ENCODE data around the gene TOM1. TPM values are rescaled to one million over a fixed set of nuclear protein-coding genes. Genes with fewer than 3 reads are reported as not detected.
A peak's percentile ranks its signal among the peaks of the same experiment; 100 is the strongest.

TOM1 gene
- total and polyA plus RNA-seq, 2 of the 13 experiments (the other 11 are each of a cell fraction or from before 2014, with no cell fraction given): 30.8 to 87.3 TPM

DNA sequence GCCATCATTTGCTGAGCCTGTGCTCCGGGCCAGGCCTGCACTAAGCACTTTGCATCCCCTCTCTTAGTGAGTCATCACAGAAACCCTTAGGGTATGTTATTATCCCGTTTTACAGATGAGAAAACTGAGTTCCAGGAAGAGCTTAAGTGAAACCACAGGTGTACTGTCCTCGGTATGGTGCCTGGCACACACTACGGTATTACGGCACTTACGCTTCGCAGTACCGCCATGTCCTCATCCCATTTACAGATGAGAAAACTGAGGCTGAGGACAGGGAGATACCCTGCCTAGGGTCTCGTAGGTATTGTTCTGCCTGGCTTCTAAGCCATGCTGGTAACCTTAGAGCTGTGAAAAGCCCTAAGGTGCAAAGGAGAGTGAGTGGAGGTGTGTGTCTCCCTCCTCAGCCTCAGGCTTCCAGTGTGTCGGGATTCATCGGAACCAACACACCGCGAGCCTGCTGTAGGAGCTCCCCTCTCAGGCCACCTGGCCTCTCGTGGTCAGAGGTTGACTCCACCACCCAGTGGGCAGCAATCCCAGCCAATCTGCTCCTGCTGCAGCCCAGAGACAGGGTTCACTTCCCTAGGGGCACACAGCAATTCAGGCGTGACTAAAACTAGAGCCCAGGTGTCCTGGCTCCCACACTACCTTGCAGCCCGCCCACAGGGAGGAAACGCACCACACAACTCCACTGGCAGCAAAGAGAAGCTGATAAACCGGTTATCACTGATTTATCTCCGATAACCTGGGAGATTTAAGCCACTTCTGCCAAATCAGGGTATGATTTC lies 41.6 kb downstream of the TOM1 start:
- no peak overlapping the region for H3K27ac ChIP-seq (ENCODE audit: extremely low read length, insufficient read depth, low read length)
- TF ChIP-seq ZNF629 (CRISPR knock-in tag; conservative IDR thresholded peaks at IDR 0.05): peak; percentile 63; the same call in 1 of the 2 replicates
- peak; percentile 93 for TF ChIP-seq ZNF768 (CRISPR knock-in tag; IDR thresholded peaks at IDR 0.05)
- TF ChIP-seq HOXA3 (CRISPR knock-in tag; IDR thresholded peaks at IDR 0.05): no peak
- TF ChIP-seq NR2C2 (CRISPR knock-in tag; IDR thresholded peaks at IDR 0.05; ENCODE audit: borderline replicate concordance): no peak
- no peak for TF ChIP-seq PRDM15 (CRISPR knock-in tag; IDR thresholded peaks at IDR 0.05)
- ATAC-seq (no peak), DNase-seq (ENCODE audit: low spot score) (no peak), FAIRE-seq (no peak)
- H3K4me1 ChIP-seq (ENCODE audit: insufficient read depth, low read length): no peaks in the 10 kb centered on the region
- H3K79me2 ChIP-seq (ENCODE audit: insufficient read depth, low read length): no peaks in the 10 kb centered on the region
- POLR2A ChIA-PET: interaction anchor here (1.7 kb wide), 1 partner anchor 10 kb away, joined by 4 read pairs; no protein-coding TSS in a partner anchor
- H3K9me3 ChIP-seq (ENCODE audit: low read length): no peaks in the 10 kb centered on the region
- no peak overlapping the region for H3K4me2 ChIP-seq (ENCODE audit: low read depth, low read length)
- H3K4me3 ChIP-seq (replicated peaks in 1 of 3; ENCODE audit: insufficient read depth in 1 of 3, low read depth in 2 of 3, low read length in 3 of 3): no peak overlapping the region
- in situ Hi-C loops (cut with HindIII; ENCODE audit: extremely low pct_ligation_motif_present, low pct_unique_long_range_greater_than_20kb): no loop called here
- H2AFZ ChIP-seq (ENCODE audit: low read length): no peak overlapping the region
- no peaks in the 10 kb centered on the region for H4K20me1 ChIP-seq (ENCODE audit: insufficient read depth, low read length)
- H3K36me3 ChIP-seq (replicated peaks in 1 of 2; ENCODE audit: control insufficient read depth in 1 of 2, insufficient read depth in 2 of 2, low read length in 2 of 2): peaks cover 38 to 60% of the 10 kb centered on the region in 2 experiments
- H3K9ac ChIP-seq (ENCODE audit: insufficient read depth, low read depth, low read length): no peak overlapping the region
- CTCF ChIA-PET (ENCODE audit: low intra/inter-chr PET ratio, low total read pairs): no interaction called here
- H3K27me3 ChIP-seq (ENCODE audit: control insufficient read depth in 1 of 2, insufficient read depth in 2 of 2, low read length in 2 of 2): no peaks in the 10 kb centered on the region
- BruUV-seq (replicated peaks): no TSS peak
- 92% methylated on average over 14 of the region's 19 CpGs for WGBS (ENCODE audit: low lambda C conversion rate)
- intact Hi-C loops (cut with micrococcal nuclease; ENCODE audit: unreplicated experiment): no loop called here
